A673 (cell line): ENCODE results near the gene GPAM. TPM values are rescaled to one million over a fixed set of nuclear protein-coding genes. Genes with fewer than 3 reads are reported as not detected.

Source experiments
- BruUV-seq: library from RNA; stranded (reverse); fragments of 400-500 nt; replicated peaks from 2 replicates; lab custom pipeline; 2021; lab: Mats Ljungman, UMichigan
- CTCF ChIA-PET: fragments of 300-600 bp; sonication (Branson Sonifier 250); formaldehyde crosslinking; loops from one replicate; lab custom pipeline; 2022; ENCODE audit warnings: antibody characterized with exemption; lab: Charles Lee
- POLR2A ChIA-PET: fragments of 300-600 bp; sonication (Branson Sonifier 250); formaldehyde crosslinking; loops from one replicate; lab custom pipeline; 2022; ENCODE audit warnings: antibody characterized with exemption; ENCODE audit not compliant: low non-redundant PET; lab: Charles Lee
- DNase-seq: peaks from one replicate; pipeline ENCODE4 v3.0.0-alpha.2; 2015; ENCODE audit warnings: low spot score
- H3K27ac ChIP-seq: fragments of 200-600 bp; sonication (generic); 2 replicates; pipeline ENCODE4 v1.5.1; 2016; ENCODE audit warnings: mixed run types, low read depth, mild to moderate bottlenecking, mixed read lengths, antibody characterized with exemption, low read length; ENCODE audit not compliant: poor library complexity, severe bottlenecking
- H3K27me3 ChIP-seq: fragments of 200-600 bp; sonication (generic); replicated peaks from 2 replicates; pipeline ENCODE4 v1.6.1; 2017; ENCODE audit warnings: mixed run types, low read depth, mild to moderate bottlenecking, mixed read lengths, antibody characterized with exemption, low read length; ENCODE audit not compliant: insufficient read depth, poor library complexity
- H3K36me3 ChIP-seq: fragments of 200-600 bp; sonication (generic); 2 replicates; pipeline ENCODE4 v1.6.1; 2016; ENCODE audit warnings: mixed run types, mild to moderate bottlenecking, mixed read lengths, antibody characterized with exemption, low read length; ENCODE audit not compliant: insufficient read depth, poor library complexity, severe bottlenecking
- H3K4me1 ChIP-seq: fragments of 200-600 bp; sonication (generic); 2 replicates; pipeline ENCODE4 v1.6.1; 2017; ENCODE audit warnings: mixed run types, mild to moderate bottlenecking, mixed read lengths, antibody characterized with exemption, low read length; ENCODE audit not compliant: insufficient read depth, poor library complexity, severe bottlenecking
- H3K4me3 ChIP-seq: fragments of 200-600 bp; sonication (generic); 2 replicates; pipeline ENCODE4 v1.5.1; 2016; ENCODE audit warnings: low read depth, mixed run types, mild to moderate bottlenecking, mixed read lengths, low read length; ENCODE audit not compliant: poor library complexity, severe bottlenecking
- H3K9me3 ChIP-seq: fragments of 200-600 bp; sonication (generic); 2 replicates; pipeline ENCODE4 v1.6.1; 2016; ENCODE audit warnings: mixed run types, low read depth, mild to moderate bottlenecking, mixed read lengths, antibody characterized with exemption, low read length; ENCODE audit not compliant: poor library complexity, severe bottlenecking
- EZH2 ChIP-seq: fragments of 200-600 bp; sonication (generic); IDR thresholded peaks from 2 replicates; pipeline ENCODE4 v1.6.1; 2017; ENCODE audit warnings: borderline replicate concordance, low read depth, mild to moderate bottlenecking, mixed read lengths, antibody characterized with exemption, low read length; ENCODE audit not compliant: poor library complexity, severe bottlenecking
- intact Hi-C: fragments of 100-400 bp; cut with micrococcal nuclease; formaldehyde crosslinking; loops from one replicate; pipeline ENCODE4 v1.10.0; 2022; ENCODE audit not compliant: unreplicated experiment
- total RNA-seq: library from RNA; stranded (reverse); gene quantifications from 2 replicates; pipeline ENCODE4 v1.2.3, GENCODE V29; 2021
- TF ChIP-seq, protein P1 (sequence below): fragments of 300-800, 200-600 bp; sonication (generic); conservative IDR thresholded peaks from 2 replicates; pipeline ENCODE4 v1.5.1; 2017; ENCODE audit warnings: low read depth, mild to moderate bottlenecking, antibody characterized with exemption, low read length, moderate library complexity, mixed read lengths

The GPAM gene
- total RNA-seq, 1 experiment from 2014 or later, result 18.1 TPM

DNA sequence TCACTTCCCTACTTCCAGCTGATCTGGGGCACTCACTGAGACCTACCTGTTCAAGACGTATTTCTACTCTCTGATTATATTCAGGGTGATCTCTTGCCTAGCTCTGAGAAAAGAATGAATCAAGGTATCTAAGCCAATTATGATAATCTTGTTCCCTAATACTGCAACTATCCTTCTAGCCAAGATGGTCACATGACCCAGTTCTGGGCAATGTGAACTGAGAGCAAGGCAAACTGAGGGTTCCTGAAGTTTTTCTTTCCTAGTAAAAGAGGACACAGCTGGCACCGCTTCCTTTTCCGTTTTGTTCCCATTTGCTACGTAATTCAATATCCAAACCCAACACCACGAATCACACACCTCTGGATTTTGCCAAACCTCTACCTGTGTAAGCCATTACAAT, 5.9 kb upstream of the GPAM start:
- H3K36me3 ChIP-seq, result no peaks in the 10 kb centered on the region
- POLR2A ChIA-PET, result no interaction called here
- H3K27ac ChIP-seq, result no peak overlapping the region
- no TSS peak for BruUV-seq
- no peak for DNase-seq
- H3K9me3 ChIP-seq, result peaks cover 3% of the 10 kb centered on the region
- intact Hi-C loops, result loop anchor here (10.0 kb wide), 1 partner anchor 115 kb away; no protein-coding TSS in a partner anchor
- H3K4me1 ChIP-seq, result no peaks in the 10 kb centered on the region
- TF ChIP-seq EZH2, result no peak
- TF ChIP-seq, protein P1, sequence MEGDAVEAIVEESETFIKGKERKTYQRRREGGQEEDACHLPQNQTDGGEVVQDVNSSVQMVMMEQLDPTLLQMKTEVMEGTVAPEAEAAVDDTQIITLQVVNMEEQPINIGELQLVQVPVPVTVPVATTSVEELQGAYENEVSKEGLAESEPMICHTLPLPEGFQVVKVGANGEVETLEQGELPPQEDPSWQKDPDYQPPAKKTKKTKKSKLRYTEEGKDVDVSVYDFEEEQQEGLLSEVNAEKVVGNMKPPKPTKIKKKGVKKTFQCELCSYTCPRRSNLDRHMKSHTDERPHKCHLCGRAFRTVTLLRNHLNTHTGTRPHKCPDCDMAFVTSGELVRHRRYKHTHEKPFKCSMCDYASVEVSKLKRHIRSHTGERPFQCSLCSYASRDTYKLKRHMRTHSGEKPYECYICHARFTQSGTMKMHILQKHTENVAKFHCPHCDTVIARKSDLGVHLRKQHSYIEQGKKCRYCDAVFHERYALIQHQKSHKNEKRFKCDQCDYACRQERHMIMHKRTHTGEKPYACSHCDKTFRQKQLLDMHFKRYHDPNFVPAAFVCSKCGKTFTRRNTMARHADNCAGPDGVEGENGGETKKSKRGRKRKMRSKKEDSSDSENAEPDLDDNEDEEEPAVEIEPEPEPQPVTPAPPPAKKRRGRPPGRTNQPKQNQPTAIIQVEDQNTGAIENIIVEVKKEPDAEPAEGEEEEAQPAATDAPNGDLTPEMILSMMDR, result no peak
- CTCF ChIA-PET, result no interaction called here
- H3K4me3 ChIP-seq, result no peak overlapping the region
- H3K27me3 ChIP-seq, result no peaks in the 10 kb centered on the region

DNA sequence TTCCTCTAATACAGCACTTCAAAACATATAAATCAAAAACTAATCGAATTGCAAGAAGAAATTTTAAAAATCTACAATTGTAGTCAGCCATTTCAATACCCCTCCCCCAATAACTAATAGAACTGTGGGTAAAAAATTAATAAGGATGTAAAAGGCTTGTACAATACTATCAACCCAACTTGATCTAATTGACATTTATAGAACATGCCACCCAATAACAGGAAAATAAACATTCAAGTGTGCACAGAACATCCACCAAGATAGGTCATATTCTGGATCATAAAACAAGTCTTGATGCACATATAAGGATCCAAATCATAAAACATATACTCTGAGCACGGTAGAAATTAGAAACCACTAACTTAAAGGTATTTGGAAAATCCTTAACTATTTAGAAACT, 4.0 kb upstream of the GPAM start:
- intact Hi-C loops, result loop anchor here (10.0 kb wide), 1 partner anchor 117 kb away; no protein-coding TSS in a partner anchor
- POLR2A ChIA-PET, result no interaction called here
- no peak for DNase-seq
- Histone ChIP-seq H3K9me3 (peaks cover 3% of the 10 kb centered on the region), H3K27ac (no peak overlapping the region), H3K4me1 (peaks cover 6% of the 10 kb centered on the region), H3K36me3 (no peaks in the 10 kb centered on the region), H3K4me3 (no peak overlapping the region), H3K27me3 (no peaks in the 10 kb centered on the region)
- CTCF ChIA-PET, result no interaction called here
- TF ChIP-seq EZH2, result no peak
- TF ChIP-seq, protein P1, result no peak
- BruUV-seq, result no TSS peak

DNA sequence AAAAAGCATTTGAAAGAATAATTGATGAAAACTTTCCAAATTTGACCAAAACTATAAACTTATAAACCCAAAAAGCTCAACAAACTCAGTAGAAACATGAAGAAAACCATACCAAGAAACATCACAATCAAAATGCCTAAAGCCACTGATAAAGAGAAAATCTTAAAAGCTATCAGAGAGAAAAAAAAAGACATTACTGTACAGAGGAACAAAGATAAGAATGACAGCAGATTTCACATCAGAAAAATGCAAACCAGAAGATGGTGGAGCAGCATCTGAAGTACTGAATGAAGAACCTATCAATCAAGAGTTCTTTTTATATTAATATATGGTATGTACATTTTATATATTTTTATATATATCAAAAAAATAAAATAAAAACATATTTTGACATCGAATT, 2.4 kb upstream of the GPAM start:
- no peak overlapping the region for H3K27ac ChIP-seq
- H3K4me3 ChIP-seq, result no peak overlapping the region
- intact Hi-C loops, result loop anchor here (10.0 kb wide), 1 partner anchor 119 kb away; no protein-coding TSS in a partner anchor
- H3K9me3 ChIP-seq, result peaks cover 3% of the 10 kb centered on the region
- H3K36me3 ChIP-seq, result no peaks in the 10 kb centered on the region
- CTCF ChIA-PET, result no interaction called here
- H3K27me3 ChIP-seq, result no peaks in the 10 kb centered on the region
- TF ChIP-seq, protein P1, result no peak
- no peak for TF ChIP-seq EZH2
- POLR2A ChIA-PET, result no interaction called here
- no peak for DNase-seq
- peaks cover 7% of the 10 kb centered on the region for H3K4me1 ChIP-seq
- BruUV-seq, result no TSS peak
